Gastrocnemius medialis (tissue), 4 donors: ENCODE results near the gene CSTB. TPM values are rescaled to one million over a fixed set of nuclear protein-coding genes. Genes with fewer than 3 reads are reported as not detected.
A peak's percentile ranks its signal among the peaks of the same experiment; 100 is the strongest.

Experiments
- ATAC-seq, 2 donors: fragments of 150-250 bp; one replicate each; pipeline ENCODE4 v1.9.1; 2016
- DNase-seq, 2 donors: peaks; one replicate each; pipeline ENCODE4 v3.0.0-alpha.2; 2019
- H3K27ac ChIP-seq, 4 donors: fragments of 200-600 bp; sonication (generic); 1 replicate in 1 of 4; 2 replicates in 3 of 4; pipeline ENCODE4 v1.5.1; 2016 to 2018; ENCODE audit warnings: mild to moderate bottlenecking in 2 of 4, moderate library complexity in 1 of 4
- H3K27me3 ChIP-seq, 3 donors: fragments of 200-600 bp; sonication (generic) in 2 of 3; 1 replicate in 1 of 3; 2 replicates in 2 of 3; pipeline versions ENCODE4 v1.5.1 to v1.6.0; 2016 to 2019; ENCODE audit warnings: mild to moderate bottlenecking in 1 of 3, moderate library complexity in 1 of 3
- H3K36me3 ChIP-seq, 2 donors: fragments of 200-600 bp; sonication (generic) in 1 of 2; one replicate each; pipeline ENCODE4 v1.5.1; 2017 to 2018
- H3K4me1 ChIP-seq, 2 donors: fragments of 200-600 bp; sonication (generic) in 1 of 2; one replicate each; pipeline ENCODE4 v1.5.1; 2016 to 2017; ENCODE audit warnings: mild to moderate bottlenecking in 2 of 2
- H3K4me3 ChIP-seq, 4 donors: fragments of 200-600 bp; sonication (generic) in 3 of 4; 1 replicate in 1 of 4; 2 replicates in 3 of 4; pipeline ENCODE4 v1.5.1; 2016 to 2019; ENCODE audit warnings: mild to moderate bottlenecking in 2 of 4
- H3K9me3 ChIP-seq, 3 donors: fragments of 200-600 bp; sonication (generic) in 2 of 3; 1 replicate in 1 of 3; 2 replicates in 2 of 3; pipeline ENCODE4 v1.5.1; 2016 to 2019
- POLR2A ChIP-seq, 2 donors: fragments of 450-650 bp; IDR thresholded peaks; one replicate each; pipeline ENCODE4 v1.6.1; 2017; ENCODE audit warnings: antibody characterized with exemption in 2 of 2, mild to moderate bottlenecking in 2 of 2, moderate library complexity in 2 of 2
- in situ Hi-C, 4 donors: fragments of 200-750 bp; cut with MboI; loops; one replicate each; pipeline versions ENCODE4 v1.15.0 to v1.8.0; 2017; ENCODE audit warnings: low sequenced_read_pairs in 4 of 4
- intact Hi-C: fragments of 100-400 bp; cut with DNase I; formaldehyde crosslinking; loops from one replicate; pipeline ENCODE4 v1.15.1; 2023; ENCODE audit warnings: low total_unique reads
- total RNA-seq, 4 donors: library from RNA; depleted of rRNA; stranded (reverse); fragments of >200 nt; gene quantifications; one replicate each; pipeline versions ENCODE4 v1.1.0 to v1.2.3, GENCODE V29; 2016
- TF ChIP-seq, protein P1 (sequence below), 5 experiments: fragments of 450-650 bp in 3 of 5; fragments of 200-600 bp in 2 of 5; sonication (generic) in 2 of 5; IDR thresholded peaks in 4 of 5; conservative IDR thresholded peaks in 1 of 5; 1 replicate in 4 of 5; 2 replicates in 1 of 5; pipeline ENCODE4 v1.5.1; 2016 to 2019; ENCODE audit warnings: antibody characterized with exemption in 5 of 5, mild to moderate bottlenecking in 3 of 5, moderate library complexity in 3 of 5

The CSTB gene
- total RNA-seq, 4 donors from 2014 or later: 1.3 to 5.9 (median 5.2) TPM

DNA sequence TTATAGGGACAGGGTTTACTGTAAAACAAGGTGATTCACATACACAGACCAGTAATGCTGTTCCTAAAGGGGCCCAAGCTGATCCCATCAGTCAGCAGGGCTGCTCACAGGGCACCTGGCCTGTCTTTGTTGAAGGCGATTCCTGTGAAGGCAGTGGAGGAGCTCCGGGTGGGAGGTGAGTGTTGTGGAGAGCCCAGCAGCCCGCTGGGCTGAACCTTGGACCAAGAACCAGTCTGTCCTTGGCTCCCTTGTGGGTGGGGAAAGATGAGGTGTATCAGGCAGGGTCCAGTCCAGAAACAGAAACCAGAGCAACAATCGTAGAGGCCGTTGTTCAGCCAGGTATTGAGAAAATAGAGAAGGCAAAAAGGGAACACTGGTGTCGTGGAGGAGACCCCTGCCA is 44.6 kb downstream of the CSTB start:
- intact Hi-C loops (no loop called here), in situ Hi-C loops (no loop called here)
- TF ChIP-seq, protein P1, sequence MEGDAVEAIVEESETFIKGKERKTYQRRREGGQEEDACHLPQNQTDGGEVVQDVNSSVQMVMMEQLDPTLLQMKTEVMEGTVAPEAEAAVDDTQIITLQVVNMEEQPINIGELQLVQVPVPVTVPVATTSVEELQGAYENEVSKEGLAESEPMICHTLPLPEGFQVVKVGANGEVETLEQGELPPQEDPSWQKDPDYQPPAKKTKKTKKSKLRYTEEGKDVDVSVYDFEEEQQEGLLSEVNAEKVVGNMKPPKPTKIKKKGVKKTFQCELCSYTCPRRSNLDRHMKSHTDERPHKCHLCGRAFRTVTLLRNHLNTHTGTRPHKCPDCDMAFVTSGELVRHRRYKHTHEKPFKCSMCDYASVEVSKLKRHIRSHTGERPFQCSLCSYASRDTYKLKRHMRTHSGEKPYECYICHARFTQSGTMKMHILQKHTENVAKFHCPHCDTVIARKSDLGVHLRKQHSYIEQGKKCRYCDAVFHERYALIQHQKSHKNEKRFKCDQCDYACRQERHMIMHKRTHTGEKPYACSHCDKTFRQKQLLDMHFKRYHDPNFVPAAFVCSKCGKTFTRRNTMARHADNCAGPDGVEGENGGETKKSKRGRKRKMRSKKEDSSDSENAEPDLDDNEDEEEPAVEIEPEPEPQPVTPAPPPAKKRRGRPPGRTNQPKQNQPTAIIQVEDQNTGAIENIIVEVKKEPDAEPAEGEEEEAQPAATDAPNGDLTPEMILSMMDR (IDR thresholded peaks at IDR 0.05 in 4 of 5, conservative IDR thresholded peaks at IDR 0.05 in 1 of 5): no peak
- no peak for TF ChIP-seq POLR2A (IDR thresholded peaks at IDR 0.05)
- no peaks in the 10 kb centered on the region for H3K27me3 ChIP-seq
- no peak overlapping the region for H3K4me3 ChIP-seq
- peaks cover 40 to 42% of the 10 kb centered on the region in 2 donors for H3K4me1 ChIP-seq
- H3K9me3 ChIP-seq: no peaks in the 10 kb centered on the region
- DNase-seq (no peak), ATAC-seq (no peak)
- no peak overlapping the region for H3K27ac ChIP-seq
- no peaks in the 10 kb centered on the region for H3K36me3 ChIP-seq

DNA sequence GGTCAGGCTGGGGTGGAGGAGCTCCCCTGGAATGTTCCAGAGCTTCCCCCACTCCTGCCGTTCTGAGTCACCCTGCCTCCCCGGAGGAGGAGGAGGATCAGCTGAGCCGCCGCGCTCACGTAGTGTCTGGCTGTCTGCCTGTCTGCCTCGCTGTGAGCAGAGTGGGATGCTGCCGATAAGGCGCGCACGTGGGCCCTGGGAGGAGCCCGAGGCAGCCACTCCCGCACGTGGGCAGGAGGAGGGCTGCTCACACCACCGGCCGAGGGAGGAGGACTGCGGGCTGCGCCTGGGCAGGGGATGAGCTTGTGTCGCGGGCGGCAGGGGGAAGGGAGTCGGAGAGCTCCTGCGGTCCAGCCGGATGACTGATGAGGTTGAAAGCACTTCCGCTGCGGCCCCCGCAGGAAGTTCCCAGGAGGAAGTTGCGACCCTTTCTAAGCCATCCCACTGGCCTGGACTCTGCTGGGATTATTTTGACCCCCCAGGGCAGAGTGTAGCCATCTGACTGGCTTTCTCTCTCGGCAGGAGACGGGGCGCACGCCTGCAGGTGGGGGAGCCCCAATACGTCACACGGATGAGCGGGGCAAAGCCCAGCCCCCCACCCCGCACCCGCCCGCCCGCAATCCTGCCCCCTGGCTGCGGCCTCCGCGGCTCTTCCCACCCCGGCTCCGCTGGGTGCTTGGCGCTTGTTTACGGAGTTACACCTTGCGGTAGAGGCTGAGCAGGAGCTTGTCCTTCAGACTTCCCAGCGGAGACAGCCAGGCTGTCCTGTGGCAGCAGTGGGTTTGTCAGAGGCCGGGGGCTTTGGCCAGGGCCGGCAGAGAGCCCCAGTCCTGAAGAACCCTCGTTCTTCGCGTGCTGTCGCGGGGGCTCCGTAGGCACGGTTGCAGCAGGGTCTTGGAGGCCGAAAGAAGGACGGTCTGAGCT is 47.4 kb downstream of the CSTB start:
- peak; percentile 62 to 65 for TF ChIP-seq POLR2A (IDR thresholded peaks at IDR 0.05)
- TF ChIP-seq, protein P1 (IDR thresholded peaks at IDR 0.05 in 4 of 5, conservative IDR thresholded peaks at IDR 0.05 in 1 of 5): peak in 2 of 5 experiments; percentile 43 to 51
- H3K4me3 ChIP-seq: peak overlapping the region; percentile 44 to 62 (median 58)
- intact Hi-C loops: no loop called here
- H3K4me1 ChIP-seq: peaks cover 50 to 55% of the 10 kb centered on the region in 2 donors
- no peaks in the 10 kb centered on the region for H3K36me3 ChIP-seq
- H3K27me3 ChIP-seq: no peaks in the 10 kb centered on the region
- in situ Hi-C loops: loop anchor here in 1 of 4 donors (10.0 kb wide), 1 partner anchor 46 kb away; the partner anchor contains the start of gene CSTB
- DNase-seq (peak; percentile 83 to 87), ATAC-seq (peak; percentile 76)
- H3K27ac ChIP-seq: peak overlapping the region; percentile 73 to 79 (median 78)
- H3K9me3 ChIP-seq: no peaks in the 10 kb centered on the region

DNA sequence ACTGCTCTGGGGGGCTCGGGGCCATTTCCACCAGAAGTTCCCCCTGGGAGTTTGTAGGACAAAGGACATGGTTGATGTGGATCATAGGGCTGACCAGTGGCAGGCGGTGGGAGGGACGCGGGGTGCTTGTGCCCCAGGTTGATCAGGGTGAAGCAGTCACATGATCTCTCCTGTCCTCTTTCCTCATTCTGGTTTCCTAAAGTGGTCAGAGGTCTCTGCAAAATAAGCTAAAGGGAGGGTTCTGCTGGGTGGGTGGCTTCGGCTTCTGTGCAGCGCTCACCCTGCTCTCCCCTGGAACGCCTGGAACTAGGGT is 48.0 kb downstream of the CSTB start:
- TF ChIP-seq, protein P1 (IDR thresholded peaks at IDR 0.05 in 4 of 5, conservative IDR thresholded peaks at IDR 0.05 in 1 of 5): no peak
- TF ChIP-seq POLR2A (IDR thresholded peaks at IDR 0.05): no peak
- DNase-seq (no peak), ATAC-seq (peak; percentile 23 to 34)
- in situ Hi-C loops (loop anchor here in 1 of 4 donors (10.0 kb wide), 1 partner anchor 47 kb away; the partner anchor contains the start of gene CSTB), intact Hi-C loops (no loop called here)
- H3K4me3 ChIP-seq: peak overlapping the region; percentile 44 to 62 (median 58)
- no peaks in the 10 kb centered on the region for H3K36me3 ChIP-seq
- H3K27me3 ChIP-seq: no peaks in the 10 kb centered on the region
- H3K27ac ChIP-seq: peak overlapping the region; percentile 73 to 79 (median 78)
- peaks cover 50 to 55% of the 10 kb centered on the region in 2 donors for H3K4me1 ChIP-seq
- H3K9me3 ChIP-seq: no peaks in the 10 kb centered on the region

DNA sequence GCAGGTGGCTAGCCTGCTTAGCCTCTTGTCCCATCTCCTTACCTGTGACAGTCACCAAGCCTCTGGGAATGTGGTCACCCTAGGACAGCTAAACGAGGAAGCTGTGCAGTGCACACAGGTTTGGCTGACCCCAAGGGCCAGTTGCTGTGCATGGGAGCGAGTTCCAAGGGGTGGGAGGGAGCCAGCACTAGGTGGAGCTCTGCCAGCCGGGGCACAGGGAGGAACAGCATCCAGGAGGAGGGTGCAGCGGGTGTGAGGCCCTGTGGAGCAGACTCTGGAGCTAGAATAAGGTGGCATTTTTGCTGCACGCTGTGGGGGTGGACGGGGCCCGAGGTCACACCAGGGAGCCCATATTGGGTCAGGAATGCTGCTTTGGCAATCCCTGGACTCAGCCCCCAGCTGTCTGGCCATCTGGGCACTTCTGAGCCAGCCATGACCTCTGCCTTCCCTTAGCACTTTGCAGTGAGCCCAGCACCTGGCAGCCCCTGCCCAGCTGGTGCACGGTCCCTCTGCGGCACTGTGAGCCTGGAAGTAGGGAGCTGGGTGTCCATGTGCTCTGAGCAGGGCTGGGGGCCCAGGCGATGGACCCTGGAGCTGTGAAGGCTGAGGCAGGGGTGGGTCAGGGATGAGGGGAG is 48.5 kb downstream of the CSTB start:
- peak in 1 of 2 donors; percentile 46 for DNase-seq
- no peaks in the 10 kb centered on the region for H3K9me3 ChIP-seq
- in situ Hi-C loops (loop anchor here in 1 of 4 donors (10.0 kb wide), 1 partner anchor 47 kb away; the partner anchor contains the start of gene CSTB), intact Hi-C loops (no loop called here)
- TF ChIP-seq POLR2A (IDR thresholded peaks at IDR 0.05): no peak
- TF ChIP-seq, protein P1 (IDR thresholded peaks at IDR 0.05 in 4 of 5, conservative IDR thresholded peaks at IDR 0.05 in 1 of 5): no peak
- peak overlapping the region in 3 of 4 donors; percentile 57 to 62 (median 58) for H3K4me3 ChIP-seq
- H3K4me1 ChIP-seq: peaks cover 48 to 55% of the 10 kb centered on the region in 2 donors
- H3K36me3 ChIP-seq: no peaks in the 10 kb centered on the region
- no peaks in the 10 kb centered on the region for H3K27me3 ChIP-seq
- peak overlapping the region; percentile 73 to 79 (median 78) for H3K27ac ChIP-seq
- ATAC-seq: peak; percentile 15 to 18
